NCI-H2107 (cell line): ENCODE data around the gene ID1.
"Not testable (repeated sequence)": the region's sequence is repeated elsewhere in the genome, so short reads cannot be mapped to it uniquely, and the experiment has no call there.

Source experiments
- DNase-seq: peaks from one replicate; lab custom pipeline; 2025; lab: John Stamatoyannopoulos, UW

ID1 gene

DNA sequence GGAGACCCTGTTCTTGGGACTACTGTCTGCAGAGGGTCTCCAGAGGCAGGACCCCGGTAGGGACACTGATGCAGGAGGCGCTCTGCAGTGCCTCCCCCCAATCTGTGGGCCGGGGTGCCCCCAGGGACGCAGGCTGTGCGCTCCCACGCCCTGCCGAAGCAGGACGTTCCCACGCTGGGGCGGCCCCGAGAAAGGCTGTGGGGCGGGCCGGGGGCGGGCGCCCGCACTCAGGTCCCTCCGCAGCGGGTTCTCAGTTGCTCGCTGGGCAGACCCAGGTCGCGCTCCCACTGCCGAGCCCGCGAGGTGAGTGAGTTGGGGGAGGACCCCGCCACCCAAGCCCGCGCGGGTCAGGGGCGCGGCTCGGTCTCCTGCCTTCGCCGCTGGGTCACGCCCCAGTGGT, 32.6 kb downstream of the ID1 start, which contains the start of gene COX4I2:
Gene COX4I2, plus strand, starts transcription at position 253 of the 400 bp plus-strand sequence. CDS start 1,106 bp downstream, outside the sequence.
- DNase-seq, result no peak

DNA sequence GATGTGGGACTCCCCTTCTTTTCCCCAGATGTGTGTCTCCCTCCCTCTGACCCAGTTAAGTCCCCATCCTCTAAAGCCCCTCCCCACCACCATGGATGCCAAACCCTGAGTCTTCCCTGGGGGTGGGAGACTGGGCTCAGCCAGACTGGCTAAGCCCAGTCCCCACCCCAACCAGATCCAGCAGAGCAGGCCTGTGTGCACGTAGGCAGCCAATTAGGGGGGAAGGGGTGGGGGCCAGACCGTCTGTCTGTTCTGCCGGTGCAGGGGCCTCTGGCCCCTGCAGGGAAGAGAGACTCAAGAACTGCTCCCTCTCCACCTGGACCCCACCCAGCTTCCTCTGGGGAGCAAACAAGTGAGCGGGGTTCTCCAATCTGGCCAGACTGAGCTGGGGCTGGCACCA, 33.2 kb downstream of the ID1 start:
- no peak for DNase-seq

DNA sequence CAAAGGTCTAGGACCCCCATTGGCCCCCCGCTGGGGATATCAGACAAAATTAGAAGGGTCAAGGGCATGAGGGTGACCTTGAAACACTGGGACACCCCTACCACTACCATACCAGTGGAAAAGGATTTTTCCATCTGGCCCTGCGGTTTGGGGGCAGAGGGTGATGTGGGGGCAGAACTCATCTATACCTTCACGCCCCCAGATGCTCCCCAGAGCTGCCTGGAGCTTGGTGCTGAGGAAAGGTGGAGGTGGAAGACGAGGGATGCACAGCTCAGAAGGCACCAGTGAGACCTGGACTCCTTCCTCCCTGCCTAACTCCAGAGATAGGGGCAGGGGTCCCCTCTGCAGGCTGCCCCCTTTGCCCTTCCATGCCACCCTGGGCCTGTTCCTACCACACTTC, 33.7 kb downstream of the ID1 start:
- no peak for DNase-seq

DNA sequence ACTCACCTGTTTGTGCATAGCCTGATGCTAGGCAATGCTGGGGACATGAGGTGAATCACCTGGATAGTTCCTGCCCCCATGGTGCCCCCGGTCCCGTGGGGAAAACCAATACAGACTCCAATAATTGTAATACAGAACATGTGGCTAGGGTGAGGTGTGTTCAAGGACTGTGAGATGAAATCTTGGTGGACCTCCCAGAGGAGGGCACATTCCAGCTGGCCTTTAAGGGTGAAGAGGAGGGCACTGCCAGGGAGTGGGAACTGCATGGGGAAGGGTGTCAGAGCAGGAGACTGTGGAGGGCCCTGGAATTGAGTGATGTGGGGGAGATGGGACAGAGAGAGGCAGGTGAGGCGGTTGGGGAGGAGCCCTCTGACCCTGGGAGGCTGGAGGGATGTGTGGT, 35.2 kb downstream of the ID1 start:
- no peak for DNase-seq

DNA sequence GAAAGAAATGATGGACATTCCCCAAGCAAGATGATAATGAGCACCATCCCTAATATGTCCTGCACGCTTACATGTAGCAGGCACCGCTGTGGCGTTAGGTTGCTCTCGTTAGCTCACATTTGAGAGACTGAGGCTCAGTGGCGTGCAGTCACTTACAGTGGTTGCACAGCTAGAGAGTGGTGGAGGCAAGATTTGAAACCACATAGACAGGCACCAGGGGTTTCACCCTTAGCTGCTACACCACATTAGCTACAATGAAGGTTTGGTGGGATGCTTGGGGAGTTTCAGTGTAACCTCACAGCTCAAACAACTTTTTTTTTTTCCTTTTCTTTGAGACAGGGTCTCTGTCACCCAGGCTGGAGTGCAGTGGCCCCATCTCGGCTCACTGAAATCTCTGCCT, 36.3 kb downstream of the ID1 start:
- no peak for DNase-seq

DNA sequence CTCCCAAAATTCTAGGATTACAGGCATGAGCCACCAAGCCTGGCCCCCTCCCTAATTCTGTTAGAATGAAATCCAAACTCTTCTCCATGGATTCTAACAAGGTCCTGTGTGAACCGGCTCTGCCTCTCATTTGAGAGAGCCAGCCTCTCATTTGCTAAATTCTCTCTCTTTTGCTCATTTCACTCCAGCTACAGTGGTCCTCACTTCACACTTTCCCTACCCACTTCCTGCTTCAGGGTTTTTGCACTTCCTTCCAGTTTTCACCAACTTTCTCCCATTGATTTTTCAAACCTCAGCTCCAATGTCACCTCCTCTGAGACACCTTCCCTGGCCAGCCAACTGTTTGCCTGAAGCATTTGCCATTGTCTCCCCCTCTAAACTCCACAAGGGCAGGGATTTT, 37.7 kb downstream of the ID1 start:
- DNase-seq, result no peak

DNA sequence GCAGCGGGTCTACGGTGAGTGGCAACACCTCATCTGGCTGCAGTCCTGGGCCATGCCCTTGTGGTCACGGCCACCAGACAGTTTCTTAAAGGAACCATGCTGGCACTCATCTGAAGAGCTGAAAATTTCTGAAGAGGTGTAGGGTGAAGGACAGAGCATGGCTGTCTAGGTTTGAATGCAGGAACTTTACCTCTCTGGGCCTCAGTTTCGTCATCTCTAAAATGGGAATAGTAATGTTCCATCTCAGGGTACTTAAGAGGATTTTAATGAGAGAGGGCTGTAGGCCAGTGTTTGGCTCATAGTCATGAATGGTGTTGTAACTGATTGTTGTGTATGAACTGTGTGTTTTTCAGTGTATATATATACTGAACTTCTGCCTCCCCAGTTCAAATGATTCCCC, 38.4 kb downstream of the ID1 start:
- DNase-seq, result no peak

DNA sequence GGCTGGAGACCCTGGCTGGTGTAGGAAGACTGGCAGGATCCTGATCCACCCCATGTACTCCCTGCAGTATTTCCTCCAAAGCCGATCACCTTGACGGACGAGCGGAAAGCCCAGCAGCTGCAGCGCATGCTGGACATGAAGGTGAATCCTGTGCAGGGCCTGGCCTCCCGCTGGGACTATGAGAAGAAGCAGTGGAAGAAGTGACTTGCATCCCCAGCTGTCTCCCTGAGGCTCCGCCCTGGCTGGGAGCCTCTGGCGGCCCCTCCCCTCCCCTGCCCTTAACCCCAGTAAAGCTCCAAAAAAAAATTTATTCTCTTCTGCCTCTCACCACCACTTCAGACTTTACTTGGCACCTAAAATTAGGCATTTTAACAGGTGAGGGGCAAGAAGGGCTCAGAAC, 39.6 kb downstream of the ID1 start:
- no peak for DNase-seq

DNA sequence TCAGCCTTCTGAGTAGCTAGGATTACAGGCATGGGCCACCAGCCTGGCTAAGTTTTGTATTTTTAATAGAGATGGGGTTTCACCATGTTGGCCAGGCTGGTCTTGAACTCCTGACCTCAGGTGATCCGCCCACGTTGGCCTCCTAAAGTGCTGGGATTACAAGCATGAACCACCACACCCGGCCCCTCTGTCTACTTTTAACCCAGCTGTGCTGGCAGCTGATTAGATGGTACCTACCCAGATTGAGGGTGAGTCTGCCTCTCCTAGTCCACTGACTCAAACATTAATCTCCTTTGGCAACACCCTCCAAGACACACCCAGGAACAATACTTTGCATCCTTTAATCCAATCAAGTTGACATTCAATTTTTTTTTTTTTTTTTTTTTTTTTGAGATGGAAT, 43.0 kb downstream of the ID1 start:
- DNase-seq, result not testable (repeated sequence)

DNA sequence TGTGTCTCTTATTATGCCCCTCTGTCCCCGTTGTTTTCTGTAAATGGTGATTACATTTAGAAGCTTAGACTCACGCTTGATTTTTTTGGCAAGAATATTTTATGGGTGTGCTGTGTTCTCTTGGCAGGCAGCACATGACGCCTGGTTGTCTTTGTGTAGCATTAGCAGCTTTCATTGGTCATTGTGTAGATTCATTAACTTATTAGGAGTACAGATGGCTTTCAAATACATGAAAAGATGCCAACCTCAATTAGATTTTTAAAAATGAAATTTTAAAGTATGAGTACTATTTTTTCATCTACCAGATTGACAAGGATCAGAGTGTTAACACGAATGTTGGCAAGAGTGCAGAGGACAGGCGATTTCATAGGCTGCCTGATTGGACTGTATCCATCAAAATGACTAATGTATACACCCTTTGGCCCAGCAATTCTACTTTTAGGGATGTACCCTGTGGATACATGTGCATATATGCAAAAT, 47.9 kb downstream of the ID1 start:
- DNase-seq, result no peak

DNA sequence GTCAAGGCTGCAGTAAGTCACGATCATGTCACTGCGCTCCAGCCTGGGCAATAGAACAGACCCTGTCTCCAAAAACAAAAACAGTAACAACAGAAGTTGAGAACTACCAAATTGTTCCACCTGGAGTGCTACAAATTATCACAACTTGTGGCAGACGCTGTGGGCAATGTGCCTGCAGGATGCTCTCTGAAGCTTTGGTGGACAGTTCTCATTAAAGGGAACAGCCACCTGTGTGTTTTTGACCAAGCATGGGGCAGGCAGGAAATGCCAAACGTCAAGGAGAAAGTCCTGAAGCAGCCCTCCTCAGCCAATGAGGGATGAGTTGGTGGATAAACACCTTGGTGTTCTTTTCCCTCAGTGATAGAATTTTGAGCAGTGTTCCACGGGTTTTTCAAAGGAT, 48.5 kb downstream of the ID1 start:
- DNase-seq, result no peak

DNA sequence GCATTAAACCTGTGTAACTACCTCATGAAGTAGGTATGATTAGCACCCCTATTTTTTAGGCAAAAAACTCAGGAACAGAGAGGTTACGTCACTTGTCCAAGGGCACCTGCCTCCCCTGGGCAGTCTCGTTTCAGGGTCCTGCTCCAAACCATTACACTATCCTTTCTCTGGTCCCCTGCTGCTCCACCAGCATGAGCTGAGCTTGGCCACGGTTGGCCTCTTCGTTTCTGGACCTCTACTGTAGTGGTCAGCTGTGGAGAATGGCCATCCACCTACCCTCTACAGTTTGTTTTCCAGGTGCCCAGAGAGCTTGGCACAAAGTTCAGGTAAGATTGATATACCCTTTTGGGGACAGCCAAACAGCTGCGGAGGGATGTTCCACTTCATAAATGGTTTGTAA, 49.4 kb downstream of the ID1 start:
- no peak for DNase-seq
